DMS153 treated with DMSO at 0.1 percent for 48 hours (cell line): Measurements from ENCODE around the gene GALNT7.
"Not testable (repeated sequence)": the region's sequence is repeated elsewhere in the genome, so short reads cannot be mapped to it uniquely, and the experiment has no call there.

Experiments used
- DNase-seq: peaks from one replicate; lab custom pipeline; 2025; ENCODE audit not compliant: unreplicated experiment; lab: John Stamatoyannopoulos, UW

GALNT7 gene

GRCh38 chr4:173165706-173166105 is 2.9 kb upstream of the GALNT7 start:
- DNase-seq, result no peak

- no peak for DNase-seq
Observed at GRCh38 chr4:173166491-173166890, 2.1 kb upstream of the GALNT7 start.

- DNase-seq, result peak; percentile 65
Observed at GRCh38 chr4:173167758-173168395, 734 bp upstream of the GALNT7 start.

GRCh38 chr4:173169178-173169427 is 492 bp downstream of the GALNT7 start:
- DNase-seq, result no peak

GRCh38 chr4:173169428-173170181 is 994 bp downstream of the GALNT7 start:
- no peak for DNase-seq

- no peak for DNase-seq
Observed at GRCh38 chr4:173170182-173170778, 1.7 kb downstream of the GALNT7 start.

- peak; percentile 17 for DNase-seq
Observed at GRCh38 chr4:173171098-173171497, 2.5 kb downstream of the GALNT7 start.

- no peak for DNase-seq
Observed at GRCh38 chr4:173171987-173172386, 3.4 kb downstream of the GALNT7 start.

GRCh38 chr4:173174184-173174583 is 5.6 kb downstream of the GALNT7 start:
- DNase-seq, result no peak

GRCh38 chr4:173174594-173175012 is 6.0 kb downstream of the GALNT7 start:
- DNase-seq, result no peak

GRCh38 chr4:173176010-173176409 is 7.4 kb downstream of the GALNT7 start:
- no peak for DNase-seq

GRCh38 chr4:173177232-173177631 is 8.6 kb downstream of the GALNT7 start:
- no peak for DNase-seq

- DNase-seq, result no peak
Observed at GRCh38 chr4:173178144-173178543, 9.5 kb downstream of the GALNT7 start.

- DNase-seq, result no peak
Observed at GRCh38 chr4:173181848-173182247, 13.2 kb downstream of the GALNT7 start.

GRCh38 chr4:173182403-173182802 is 13.8 kb downstream of the GALNT7 start:
- no peak for DNase-seq

GRCh38 chr4:173183659-173184247 is 15.1 kb downstream of the GALNT7 start:
- DNase-seq, result not testable (repeated sequence)

GRCh38 chr4:173185847-173186510 is 17.4 kb downstream of the GALNT7 start:
- peak; percentile 27 for DNase-seq

- DNase-seq, result no peak
Observed at GRCh38 chr4:173187732-173188131, 19.1 kb downstream of the GALNT7 start.

- no peak for DNase-seq
Observed at GRCh38 chr4:173188648-173189047, 20.0 kb downstream of the GALNT7 start.

- DNase-seq, result no peak
Observed at GRCh38 chr4:173189117-173189693, 20.6 kb downstream of the GALNT7 start.

GRCh38 chr4:173191623-173192041 is 23.0 kb downstream of the GALNT7 start:
- DNase-seq, result peak; percentile 51
